HPDE6-E6E7 (cell line): ENCODE data around the gene VSTM2L.
A peak's percentile ranks its signal among the peaks of the same experiment; 100 is the strongest.

Experiments
- DNase-seq: peaks from one replicate; pipeline ENCODE4 v3.0.0; 2011; ENCODE audit warnings: missing footprints; ENCODE audit errors: extremely low spot score

The VSTM2L gene

GRCh38 chr20:37987602-37988290, 84.8 kb downstream of the VSTM2L start:
- DNase-seq = no peak

DNA sequence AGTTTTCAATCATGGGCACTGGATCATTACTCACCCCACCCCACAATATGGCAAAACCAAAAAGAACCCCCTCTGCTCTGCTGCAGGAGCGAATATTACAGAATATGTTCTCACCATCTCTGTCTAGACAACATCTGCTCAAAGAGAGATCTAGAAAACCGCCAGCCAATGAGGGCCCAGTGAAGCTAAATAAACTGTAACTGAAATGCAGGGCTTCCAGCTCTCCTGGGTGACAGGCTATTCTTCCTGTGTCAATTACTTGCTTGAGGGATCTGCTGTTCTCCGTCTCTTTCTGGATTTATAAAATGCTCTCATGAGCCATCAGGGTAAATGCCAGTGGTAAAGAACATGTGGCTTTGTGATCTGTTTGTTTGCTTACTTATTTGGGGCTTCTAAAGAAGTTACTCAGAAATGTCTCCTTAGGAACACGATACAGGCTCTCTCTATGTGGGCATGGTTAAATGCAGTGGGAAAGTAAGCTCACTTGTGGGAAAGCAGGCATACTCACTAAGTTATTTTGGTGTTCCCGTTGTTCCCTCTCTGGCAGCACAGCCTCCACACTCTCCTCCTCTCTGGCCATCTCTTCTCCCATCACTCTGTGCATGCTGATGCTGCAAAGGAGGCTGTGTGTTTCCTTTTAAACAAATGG, 85.5 kb downstream of the VSTM2L start:
- no peak for DNase-seq

DNA sequence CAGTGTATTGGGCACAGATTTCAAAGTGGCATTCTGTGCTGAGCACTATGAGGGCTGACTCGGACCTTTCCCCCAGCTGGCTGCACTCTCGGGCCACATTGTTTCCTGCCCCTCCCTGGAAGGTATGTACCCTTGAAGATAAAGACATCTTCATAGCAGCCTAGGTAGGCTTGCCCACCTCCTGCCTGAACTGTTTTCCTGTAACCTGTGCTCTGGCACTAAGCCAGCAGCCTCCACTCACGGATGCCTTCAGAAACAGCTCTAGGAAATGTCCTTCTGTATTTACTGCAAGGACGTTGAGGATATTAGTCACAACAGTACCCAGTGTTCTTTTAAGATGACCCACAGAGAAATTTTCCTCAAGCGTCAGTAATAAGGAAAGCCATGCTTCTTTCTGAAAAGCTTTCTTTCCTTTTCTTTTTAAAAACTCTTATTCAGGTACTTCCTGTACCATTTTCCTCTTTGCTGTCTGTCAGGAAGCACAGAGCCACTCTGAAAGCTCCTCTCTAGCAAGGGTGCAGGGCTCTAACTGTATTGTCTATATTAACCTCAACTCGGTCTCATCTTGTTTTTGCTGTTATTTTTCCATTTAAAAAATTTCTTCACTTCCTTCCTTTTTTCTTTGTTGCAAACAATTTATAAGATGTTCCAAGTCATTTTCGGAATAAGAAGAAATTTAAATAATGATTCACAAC, 86.8 kb downstream of the VSTM2L start:
- DNase-seq = peak; percentile 58

GRCh38 chr20:37990571-37991151, 87.7 kb downstream of the VSTM2L start:
- DNase-seq = peak; percentile 98

DNA sequence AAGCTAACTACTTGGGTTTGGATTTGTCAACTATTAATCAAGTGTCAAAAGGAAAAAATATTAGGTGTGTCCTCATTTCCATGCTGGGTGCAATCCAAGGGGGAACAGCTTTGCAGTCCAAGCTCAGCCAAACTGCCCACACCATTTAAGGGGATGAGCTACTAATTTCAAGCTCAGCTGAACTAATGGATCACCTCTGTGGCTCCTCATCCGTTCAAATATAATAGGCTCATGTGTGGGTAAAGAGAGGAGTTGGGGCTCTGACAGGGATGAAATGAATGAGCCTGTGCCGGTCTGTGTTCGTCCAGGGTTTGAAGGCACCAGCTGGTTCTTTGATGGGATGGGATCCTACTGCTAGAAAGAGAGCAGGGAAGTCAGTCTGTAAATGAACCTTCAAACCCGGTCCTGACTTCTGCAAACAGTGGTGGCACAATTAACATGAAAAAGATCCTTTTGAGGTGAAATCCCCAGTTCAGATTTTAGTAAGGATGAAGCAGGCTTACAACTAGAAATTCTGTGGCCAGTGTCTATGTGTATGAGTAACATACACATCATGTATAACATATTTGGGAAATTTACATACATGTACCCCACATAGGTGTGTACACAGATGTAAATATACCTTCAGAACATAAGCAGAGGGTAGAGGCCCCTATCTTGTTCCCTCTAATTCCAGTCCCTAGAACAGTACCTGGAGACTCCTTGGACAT, 88.4 kb downstream of the VSTM2L start:
- no peak for DNase-seq

GRCh38 chr20:37991908-37992307, 89.0 kb downstream of the VSTM2L start:
- no peak for DNase-seq

GRCh38 chr20:37992802-37993409, 90.0 kb downstream of the VSTM2L start:
- DNase-seq = peak; percentile 94

DNA sequence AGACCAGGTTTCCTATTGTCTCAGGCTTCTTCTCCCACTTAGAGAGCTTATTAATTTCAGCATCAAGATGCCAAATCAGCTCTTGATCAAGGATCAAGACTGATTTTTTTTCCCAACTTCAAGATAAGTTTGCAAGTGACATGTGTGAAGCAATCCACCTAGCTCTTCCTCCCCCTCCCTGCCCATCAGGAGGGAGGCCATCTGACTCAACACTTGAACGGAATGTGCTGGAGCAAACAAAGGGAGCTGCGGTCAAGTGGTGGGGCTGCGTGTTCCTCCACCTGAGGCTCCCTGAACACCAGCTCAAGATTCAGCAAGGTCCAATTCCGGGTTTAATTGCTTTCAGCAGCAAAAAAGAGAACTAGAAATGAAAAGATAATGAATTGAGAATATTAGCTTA, 91.6 kb downstream of the VSTM2L start:
- peak; percentile 100 for DNase-seq
